Ishikawa (cell line): Measurements from ENCODE around the gene COG4.
A peak's percentile ranks its signal among the peaks of the same experiment; 100 is the strongest.

ENCODE experiments used
- CEBPB ChIP-seq: IDR thresholded peaks from 2 replicates; pipeline ENCODE4 v1.6.1; 2012
- CREB1 ChIP-seq: IDR thresholded peaks from 2 replicates; pipeline ENCODE4 v1.6.1; 2012; ENCODE audit warnings: low read depth
- EGR1 ChIP-seq: IDR thresholded peaks from 2 replicates; pipeline ENCODE4 v1.6.1; 2012
- EP300 ChIP-seq: IDR thresholded peaks from 2 replicates; pipeline ENCODE4 v1.6.1; 2012; ENCODE audit warnings: borderline replicate concordance
- FOXM1 ChIP-seq: IDR thresholded peaks from 2 replicates; pipeline ENCODE4 v1.6.1; 2012; ENCODE audit warnings: low read depth, borderline replicate concordance
- NFIC ChIP-seq: IDR thresholded peaks from 2 replicates; pipeline ENCODE4 v1.6.1; 2012
- RAD21 ChIP-seq: IDR thresholded peaks from 2 replicates; pipeline ENCODE4 v1.6.1; 2012; ENCODE audit warnings: low read depth
- REST ChIP-seq: IDR thresholded peaks from 2 replicates; pipeline ENCODE4 v1.6.1; 2012; ENCODE audit warnings: low read depth, mild to moderate bottlenecking
- TAF1 ChIP-seq: IDR thresholded peaks from 2 replicates; pipeline ENCODE4 v1.6.1; 2012; ENCODE audit warnings: low read depth, mild to moderate bottlenecking
- TCF12 ChIP-seq: IDR thresholded peaks from 2 replicates; pipeline ENCODE4 v1.6.1; 2012; ENCODE audit warnings: low read depth
- TEAD4 ChIP-seq: IDR thresholded peaks from 2 replicates; pipeline ENCODE4 v1.6.1; 2012
- YY1 ChIP-seq: IDR thresholded peaks from 2 replicates; pipeline ENCODE4 v1.6.1; 2012; ENCODE audit warnings: low read depth
- ZBTB7A ChIP-seq: IDR thresholded peaks from 2 replicates; pipeline ENCODE4 v1.6.1; 2012; ENCODE audit warnings: low read depth
- TF ChIP-seq, protein P1 (sequence below): IDR thresholded peaks from 2 replicates; pipeline ENCODE4 v1.6.1; 2012
- TF ChIP-seq, protein P2 (sequence below): IDR thresholded peaks from 2 replicates; pipeline ENCODE4 v1.6.1; 2012

Gene COG4

GRCh38 chr16:70463235-70463634 is 60.1 kb downstream of the COG4 start:
- TF ChIP-seq NFIC = no peak
- TF ChIP-seq ZBTB7A = no peak
- TF ChIP-seq CEBPB = no peak
- no peak for TF ChIP-seq CREB1
- no peak for TF ChIP-seq TCF12
- TF ChIP-seq, protein P1, sequence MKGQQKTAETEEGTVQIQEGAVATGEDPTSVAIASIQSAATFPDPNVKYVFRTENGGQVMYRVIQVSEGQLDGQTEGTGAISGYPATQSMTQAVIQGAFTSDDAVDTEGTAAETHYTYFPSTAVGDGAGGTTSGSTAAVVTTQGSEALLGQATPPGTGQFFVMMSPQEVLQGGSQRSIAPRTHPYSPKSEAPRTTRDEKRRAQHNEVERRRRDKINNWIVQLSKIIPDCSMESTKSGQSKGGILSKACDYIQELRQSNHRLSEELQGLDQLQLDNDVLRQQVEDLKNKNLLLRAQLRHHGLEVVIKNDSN = no peak
- no peak for TF ChIP-seq EGR1
- TF ChIP-seq TAF1 = no peak
- no peak for TF ChIP-seq TEAD4
- no peak for TF ChIP-seq REST
- no peak for TF ChIP-seq FOXM1
- TF ChIP-seq EP300 = no peak
- TF ChIP-seq YY1 = no peak
- no peak for TF ChIP-seq RAD21
- TF ChIP-seq, protein P2, sequence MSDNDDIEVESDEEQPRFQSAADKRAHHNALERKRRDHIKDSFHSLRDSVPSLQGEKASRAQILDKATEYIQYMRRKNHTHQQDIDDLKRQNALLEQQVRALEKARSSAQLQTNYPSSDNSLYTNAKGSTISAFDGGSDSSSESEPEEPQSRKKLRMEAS = no peak

DNA sequence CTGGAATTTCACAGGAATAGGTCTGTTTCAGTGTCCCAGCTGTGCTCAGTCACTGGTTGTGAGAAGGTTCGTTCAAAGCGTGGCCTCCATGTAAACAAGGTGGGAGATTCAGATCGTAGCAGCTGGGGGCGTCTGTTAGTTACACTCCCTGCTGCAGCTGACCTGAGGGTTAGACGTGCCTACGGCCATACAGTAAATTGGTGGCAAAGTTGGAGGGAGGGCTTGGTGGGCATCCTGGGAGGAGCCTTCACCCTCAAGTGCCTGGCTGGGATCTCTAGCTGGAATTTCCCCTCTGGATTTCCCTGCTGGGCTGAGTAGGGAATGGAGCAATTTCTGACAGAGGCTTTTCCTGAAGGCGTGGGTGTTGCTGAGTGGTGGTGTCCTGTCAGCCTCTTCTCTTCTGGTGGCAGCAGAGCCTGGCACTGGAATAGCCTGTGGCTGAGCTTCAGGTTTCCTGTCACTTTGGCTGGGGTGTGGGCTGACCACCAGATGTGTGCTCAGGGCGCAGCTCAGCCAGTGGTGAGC is 62.6 kb downstream of the COG4 start:
- TF ChIP-seq TAF1 (no peak), NFIC (no peak), EGR1 (no peak), FOXM1 (no peak), RAD21 (no peak), CREB1 (no peak), EP300 (no peak), TEAD4 (no peak), YY1 (no peak)
- TF ChIP-seq, protein P2 = no peak

GRCh38 chr16:70457446-70458166 is 65.7 kb downstream of the COG4 start:
- TF ChIP-seq TCF12 (no peak), YY1 (no peak), TEAD4 (no peak), FOXM1 (no peak), CREB1 (no peak), EGR1 (no peak), ZBTB7A (no peak), EP300 (no peak), RAD21 (no peak), REST (no peak), CEBPB (no peak), NFIC (no peak), TAF1 (no peak)
- TF ChIP-seq, protein P2 = no peak
- TF ChIP-seq, protein P1 = no peak

- TF ChIP-seq EGR1 (no peak), CEBPB (no peak)
- TF ChIP-seq, protein P2 = no peak
Measured at GRCh38 chr16:70455910-70456309, 67.4 kb downstream of the COG4 start.

DNA sequence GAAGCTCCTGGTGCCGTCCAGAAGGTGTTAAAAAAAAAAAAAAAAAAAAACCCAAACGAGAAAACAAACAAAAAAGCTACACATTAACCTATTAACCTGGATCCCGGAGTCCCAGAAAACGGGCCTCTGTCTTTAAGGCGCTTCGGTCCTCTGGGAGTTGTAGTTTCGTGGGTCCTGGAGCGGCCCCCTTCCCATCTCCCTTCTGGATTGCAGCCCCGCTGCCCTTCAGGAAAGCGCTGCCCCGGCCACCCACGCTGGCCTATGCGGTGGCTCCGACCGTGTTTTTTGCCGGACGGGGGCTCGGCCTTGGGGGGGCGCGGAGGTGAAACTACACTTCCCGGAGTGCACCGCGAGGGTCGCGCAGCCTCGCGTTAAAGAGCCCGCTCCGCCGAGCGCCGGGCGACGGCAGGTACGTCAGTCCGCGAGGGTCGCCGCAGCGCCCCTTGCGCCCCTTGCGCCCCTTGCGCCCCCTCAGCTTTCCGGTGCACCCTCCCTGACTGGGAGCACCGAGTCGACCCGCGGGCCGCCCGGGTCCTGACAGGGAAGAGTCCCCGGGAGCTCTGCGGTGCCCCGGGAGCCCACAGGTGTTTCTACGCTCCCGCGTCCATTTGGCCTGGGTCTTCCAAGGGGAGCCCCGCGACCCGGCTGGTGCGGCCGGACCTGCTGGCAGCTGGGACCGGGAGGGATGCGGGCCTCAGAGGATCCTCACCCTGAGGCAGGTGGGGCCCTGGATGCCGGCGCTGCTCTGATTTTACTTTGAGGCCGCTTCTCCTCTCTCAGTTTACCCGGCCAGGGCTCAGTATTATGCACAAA is 68.9 kb downstream of the COG4 start, which contains the start of gene FCSK:
Gene FCSK (plus strand): TSS at position 374 of the 813 bp plus-strand sequence. CDS start 8,596 bp downstream, outside the sequence.
- no peak for TF ChIP-seq REST
- TF ChIP-seq EP300 = no peak
- 0 out of 2 replicates have a peak, but pooled peaks have one; percentile 9 for TF ChIP-seq TCF12
- TF ChIP-seq, protein P2 = peak; percentile 78
- no peak for TF ChIP-seq TEAD4
- 0 out of 2 replicates have a peak, but pooled peaks have one; percentile 20 for TF ChIP-seq FOXM1
- no peak for TF ChIP-seq YY1
- TF ChIP-seq CREB1 = 0 out of 2 replicates have a peak, but pooled peaks have one; percentile 25
- no peak for TF ChIP-seq CEBPB
- TF ChIP-seq, protein P1 = no peak
- TF ChIP-seq ZBTB7A = peak; percentile 99
- peak; percentile 50; the same call in 1 of the 2 replicates for TF ChIP-seq EGR1
- TF ChIP-seq TAF1 = peak; percentile 60; the same call in 1 of the 2 replicates
- no peak for TF ChIP-seq RAD21
- peak; percentile 6; the same call in 1 of the 2 replicates for TF ChIP-seq NFIC
